PC-3 (cell line): ENCODE data around the gene LMLN. TPM values are rescaled to one million over a fixed set of nuclear protein-coding genes. Genes with fewer than 3 reads are reported as not detected.

ENCODE experiments used
- ATAC-seq: fragments of 200-7000 bp; cut with Tn5 transposase; 2 replicates; pipeline ENCODE4 v1.9.1; 2020; ENCODE audit warnings: mild to moderate bottlenecking, moderate library complexity
- BruUV-seq: library from RNA; stranded (reverse); fragments of 400-500 nt; replicated peaks from 2 replicates; lab custom pipeline; 2021; lab: Mats Ljungman, UMichigan
- CTCF ChIA-PET: fragments of 300-600 bp; sonication (Branson Sonifier 250); formaldehyde crosslinking; loops from one replicate; lab custom pipeline; 2022; ENCODE audit warnings: antibody characterized with exemption; lab: Charles Lee
- POLR2A ChIA-PET: fragments of 300-600 bp; sonication (Branson Sonifier 250); formaldehyde crosslinking; loops from one replicate; lab custom pipeline; 2022; ENCODE audit warnings: antibody characterized with exemption; ENCODE audit not compliant: unreplicated experiment; lab: Charles Lee
- DNase-seq: peaks from one replicate; pipeline ENCODE4 v3.0.0-alpha.2; 2015
- H2AFZ ChIP-seq: fragments of 300-600 bp; sonication (generic); 2 replicates; pipeline ENCODE4 v1.6.0; 2016; ENCODE audit warnings: antibody characterized with exemption, low read length
- H3F3A ChIP-seq: fragments of 300-600 bp; sonication (generic); one replicate; pipeline ENCODE4 v1.6.0; 2017; ENCODE audit warnings: antibody characterized with exemption, low read length, control low read depth, mild to moderate bottlenecking; ENCODE audit not compliant: unreplicated experiment
- H3K27ac ChIP-seq: fragments of 300-600 bp; sonication (generic); 2 replicates; pipeline ENCODE4 v1.5.1; 2016; ENCODE audit warnings: mild to moderate bottlenecking, low read length
- H3K27me3 ChIP-seq: fragments of 300-600 bp; sonication (generic); 2 replicates; pipeline ENCODE4 v1.6.1; 2016; ENCODE audit warnings: low read length, mixed read lengths
- H3K36me3 ChIP-seq: fragments of 300-600 bp; sonication (generic); 2 replicates; pipeline ENCODE4 v1.6.1; 2016; ENCODE audit warnings: low read depth, mixed run types, low read length, mixed read lengths
- H3K4me1 ChIP-seq: fragments of 300-600 bp; sonication (generic); 2 replicates; pipeline ENCODE4 v1.5.1; 2016; ENCODE audit warnings: low read length; ENCODE audit not compliant: insufficient read depth
- H3K4me2 ChIP-seq: fragments of 300-600 bp; sonication (generic); 2 replicates; pipeline ENCODE4 v1.6.0; 2016; ENCODE audit warnings: low read length
- H3K4me3 ChIP-seq: fragments of 300-600 bp; sonication (generic); 2 replicates; pipeline ENCODE4 v1.5.1; 2016; ENCODE audit warnings: mild to moderate bottlenecking, low read length, mixed read lengths
- H3K79me2 ChIP-seq: fragments of 300-600 bp; sonication (generic); 2 replicates; pipeline ENCODE4 v1.6.1; 2017; ENCODE audit warnings: low read length, mixed read lengths
- H3K9ac ChIP-seq: fragments of 300-600 bp; sonication (generic); 2 replicates; pipeline ENCODE4 v1.6.0; 2016; ENCODE audit warnings: mild to moderate bottlenecking, low read length
- H3K9me2 ChIP-seq: fragments of 300-600 bp; sonication (generic); replicated peaks from 2 replicates; pipeline ENCODE4 v1.6.1; 2016; ENCODE audit warnings: mixed run types, low read length, mixed read lengths
- H3K9me3 ChIP-seq: fragments of 300-600 bp; sonication (generic); 2 replicates; pipeline ENCODE4 v1.6.1; 2016; ENCODE audit warnings: low read length, mixed read lengths
- H4K20me1 ChIP-seq: fragments of 300-600 bp; sonication (generic); 2 replicates; pipeline ENCODE4 v1.6.1; 2016; ENCODE audit warnings: low read length, mixed read lengths
- EZH2 ChIP-seq: fragments of 300-600 bp; sonication (generic); IDR thresholded peaks from one replicate; pipeline ENCODE4 v1.6.1; 2017; ENCODE audit warnings: antibody characterized with exemption, mild to moderate bottlenecking, low read length; ENCODE audit not compliant: unreplicated experiment
- EZH2phosphoT487 ChIP-seq: fragments of 300-600 bp; sonication (generic); IDR thresholded peaks from 2 replicates; pipeline ENCODE4 v1.6.1; 2018; ENCODE audit warnings: mild to moderate bottlenecking, antibody characterized with exemption, low read length, borderline replicate concordance
- intact Hi-C: fragments of 100-400 bp; cut with micrococcal nuclease; formaldehyde crosslinking; loops from 2 replicates; pipeline ENCODE4 v1.9.0; 2023
- total RNA-seq: library from RNA; depleted of rRNA; stranded (reverse); fragments of >200 nt; gene quantifications from 2 replicates; pipeline ENCODE4 v1.2.3, GENCODE V29; 2014
- TF ChIP-seq, protein P1 (sequence below): fragments of 300-600 bp; sonication (generic); conservative IDR thresholded peaks from 2 replicates; pipeline ENCODE4 v1.5.1; 2017; ENCODE audit warnings: antibody characterized with exemption, low read depth, mild to moderate bottlenecking, low read length

Gene LMLN
- total RNA-seq, 1 experiment from 2014 or later: 3.7 TPM

DNA sequence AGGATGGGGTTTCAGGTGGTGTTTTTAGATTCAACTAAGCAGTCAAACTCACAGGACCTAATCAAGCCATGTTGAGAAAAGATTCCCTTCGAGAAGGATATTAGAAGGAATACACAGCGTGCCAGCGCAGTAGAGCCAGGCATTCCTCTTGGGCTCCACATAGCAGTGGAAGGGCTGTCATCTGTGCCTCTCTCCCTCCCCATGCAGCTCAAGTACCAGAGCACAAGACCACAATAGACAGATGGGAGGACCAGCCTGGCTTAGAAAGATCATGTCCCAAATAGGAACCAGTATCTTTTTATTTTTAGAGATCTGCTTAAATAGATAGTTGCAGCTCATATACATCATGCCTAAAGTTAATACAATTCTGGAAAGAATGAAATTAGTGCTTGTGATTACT lies 37.9 kb downstream of the LMLN start:
- H3K9me2 ChIP-seq: no peaks in the 10 kb centered on the region
- 0 out of 2 replicates have a peak, but pooled peaks cover 4% of the 10 kb centered on the region for H3K36me3 ChIP-seq
- TF ChIP-seq EZH2 (no peak), EZH2phosphoT487 (no peak)
- TF ChIP-seq, protein P1, sequence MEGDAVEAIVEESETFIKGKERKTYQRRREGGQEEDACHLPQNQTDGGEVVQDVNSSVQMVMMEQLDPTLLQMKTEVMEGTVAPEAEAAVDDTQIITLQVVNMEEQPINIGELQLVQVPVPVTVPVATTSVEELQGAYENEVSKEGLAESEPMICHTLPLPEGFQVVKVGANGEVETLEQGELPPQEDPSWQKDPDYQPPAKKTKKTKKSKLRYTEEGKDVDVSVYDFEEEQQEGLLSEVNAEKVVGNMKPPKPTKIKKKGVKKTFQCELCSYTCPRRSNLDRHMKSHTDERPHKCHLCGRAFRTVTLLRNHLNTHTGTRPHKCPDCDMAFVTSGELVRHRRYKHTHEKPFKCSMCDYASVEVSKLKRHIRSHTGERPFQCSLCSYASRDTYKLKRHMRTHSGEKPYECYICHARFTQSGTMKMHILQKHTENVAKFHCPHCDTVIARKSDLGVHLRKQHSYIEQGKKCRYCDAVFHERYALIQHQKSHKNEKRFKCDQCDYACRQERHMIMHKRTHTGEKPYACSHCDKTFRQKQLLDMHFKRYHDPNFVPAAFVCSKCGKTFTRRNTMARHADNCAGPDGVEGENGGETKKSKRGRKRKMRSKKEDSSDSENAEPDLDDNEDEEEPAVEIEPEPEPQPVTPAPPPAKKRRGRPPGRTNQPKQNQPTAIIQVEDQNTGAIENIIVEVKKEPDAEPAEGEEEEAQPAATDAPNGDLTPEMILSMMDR: no peak
- DNase-seq (no peak), ATAC-seq (no peak)
- no peak overlapping the region for H3K4me2 ChIP-seq
- H3K79me2 ChIP-seq: no peaks in the 10 kb centered on the region
- no peaks in the 10 kb centered on the region for H4K20me1 ChIP-seq
- no peak overlapping the region for H3K4me3 ChIP-seq
- no peak overlapping the region for H3K9ac ChIP-seq
- H3K27ac ChIP-seq: no peak overlapping the region
- H3K27me3 ChIP-seq: no peaks in the 10 kb centered on the region
- no peaks in the 10 kb centered on the region for H3F3A ChIP-seq
- no TSS peak for BruUV-seq
- intact Hi-C loops: no loop called here
- H3K9me3 ChIP-seq: no peaks in the 10 kb centered on the region
- POLR2A ChIA-PET: no interaction called here
- H2AFZ ChIP-seq: no peak overlapping the region
- H3K4me1 ChIP-seq: no peaks in the 10 kb centered on the region
- CTCF ChIA-PET: no interaction called here

DNA sequence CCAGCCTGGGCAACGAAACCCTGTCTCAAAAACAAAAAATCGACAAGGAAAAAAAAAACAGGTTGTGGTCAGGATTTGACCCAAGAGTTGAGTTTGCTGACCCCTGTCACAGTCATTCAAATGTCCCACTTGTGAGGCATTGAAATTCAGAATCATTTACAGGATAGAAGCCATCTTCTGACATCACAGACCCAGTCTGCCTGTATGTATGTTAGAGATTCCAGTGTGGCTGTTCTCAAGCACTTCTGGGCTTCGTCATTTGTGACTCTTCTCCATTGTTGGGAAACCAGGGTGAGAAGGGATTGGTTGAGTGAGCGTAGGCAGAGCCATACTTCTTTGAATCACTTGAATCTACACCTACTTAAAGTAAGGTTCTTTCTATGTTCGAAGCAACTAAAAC lies 57.1 kb downstream of the LMLN start:
- ATAC-seq (no peak), DNase-seq (no peak)
- Histone ChIP-seq H4K20me1 (no peaks in the 10 kb centered on the region), H3K4me2 (no peak overlapping the region), H2AFZ (no peak overlapping the region), H3K4me3 (no peak overlapping the region), H3K27me3 (no peaks in the 10 kb centered on the region), H3K9me3 (no peaks in the 10 kb centered on the region), H3K27ac (no peak overlapping the region), H3K9ac (no peak overlapping the region), H3K9me2 (no peaks in the 10 kb centered on the region), H3K79me2 (no peaks in the 10 kb centered on the region), H3K36me3 (no peaks in the 10 kb centered on the region), H3F3A (no peaks in the 10 kb centered on the region), H3K4me1 (no peaks in the 10 kb centered on the region)
- intact Hi-C loops: no loop called here
- ChIA-PET POLR2A (no interaction called here), CTCF (no interaction called here)
- TF ChIP-seq EZH2 (no peak), EZH2phosphoT487 (no peak)
- TF ChIP-seq, protein P1: no peak
- BruUV-seq: no TSS peak

GRCh38 chr3:198018416-198018815 lies 58.4 kb downstream of the LMLN start:
- H3K9me3 ChIP-seq: no peaks in the 10 kb centered on the region
- H3K4me3 ChIP-seq: no peak overlapping the region
- no peak for ATAC-seq
- no peaks in the 10 kb centered on the region for H3K9me2 ChIP-seq
- no peak overlapping the region for H3K4me2 ChIP-seq
- CTCF ChIA-PET: no interaction called here
- no peaks in the 10 kb centered on the region for H3K36me3 ChIP-seq
- H3F3A ChIP-seq: no peaks in the 10 kb centered on the region
- intact Hi-C loops: no loop called here
- H3K4me1 ChIP-seq: no peaks in the 10 kb centered on the region
- no peaks in the 10 kb centered on the region for H3K79me2 ChIP-seq
- no peak overlapping the region for H3K27ac ChIP-seq
- H3K9ac ChIP-seq: no peak overlapping the region
- no TSS peak for BruUV-seq
- no peak overlapping the region for H2AFZ ChIP-seq
- no peak for DNase-seq
- TF ChIP-seq, protein P1: no peak
- TF ChIP-seq EZH2phosphoT487 (no peak), EZH2 (no peak)
- H4K20me1 ChIP-seq: no peaks in the 10 kb centered on the region
- POLR2A ChIA-PET: no interaction called here
- no peaks in the 10 kb centered on the region for H3K27me3 ChIP-seq
